ENCODE data around the gene SSNA1.
A peak's percentile ranks its signal among the peaks of the same experiment; 100 is the strongest.

Gene SSNA1

GRCh38 chr9:137161558-137162486 is 26.7 kb upstream of the SSNA1 start:
- Histone ChIP-seq H3K9ac (ENCODE audit: low read depth, low read length, poor library complexity) (no peak overlapping the region), H3K4me1 (ENCODE audit: control insufficient read depth in 2 of 2, insufficient read depth in 1 of 2, low read depth in 1 of 2, low read length in 2 of 2) (peaks cover 5 to 10% of the 10 kb centered on the region in 2 donors), H3K27ac (replicated peaks; ENCODE audit: low read length) (no peak overlapping the region), H3K9me3 (replicated peaks in 1 of 2; ENCODE audit: control insufficient read depth in 2 of 2, insufficient read depth in 1 of 2, low read depth in 1 of 2, low read length in 2 of 2) (peaks cover 0 to 7% of the 10 kb centered on the region in 2 donors), H4K91ac (ENCODE audit: low read depth, low read length, poor library complexity) (no peak overlapping the region), H3K14ac (ENCODE audit: low read length) (no peak overlapping the region), H3K4me2 (ENCODE audit: insufficient read depth, low read length, poor library complexity, severe bottlenecking) (peak overlapping the region; percentile 18), H3K18ac (ENCODE audit: low read length) (peak overlapping the region; percentile 48), H2BK15ac (ENCODE audit: low read length) (peak overlapping the region; percentile 67), H3K36me3 (replicated peaks in 1 of 2; ENCODE audit: control insufficient read depth in 2 of 2, insufficient read depth in 2 of 2, low read length in 2 of 2) (no peaks in the 10 kb centered on the region), H2AK5ac (ENCODE audit: low read depth, low read length) (peak overlapping the region; percentile 56), H2AFZ (ENCODE audit: low read length) (no peak overlapping the region), H2BK12ac (ENCODE audit: low read length) (no peak overlapping the region), H3K4ac (ENCODE audit: low read length) (no peak overlapping the region), H3K27me3 (ENCODE audit: control insufficient read depth in 3 of 3, insufficient read depth in 3 of 3, low read depth in 1 of 3, low read length in 3 of 3) (peaks cover 27 to 92% (median 91%) of the 10 kb centered on the region in 3 experiments), H3K4me3 (ENCODE audit: low read length in 2 of 2) (no peak overlapping the region), H2BK5ac (ENCODE audit: low read length) (no peak overlapping the region), H4K8ac (ENCODE audit: low read depth, low read length) (no peak overlapping the region), H3K79me1 (ENCODE audit: low read depth, low read length) (peaks cover 3% of the 10 kb centered on the region), H2BK120ac (ENCODE audit: low read depth, low read length) (no peak overlapping the region), H3K23ac (ENCODE audit: low read depth, low read length, poor library complexity) (peak overlapping the region; percentile 98)
- no CpG with 5 or more reads among the region's 71 CpGs for WGBS, 2 donors (ENCODE audit: extremely low coverage in 2 of 2, insufficient read length in 2 of 2, insufficient replicate concordance in 1 of 2)
- DNase-seq (ENCODE audit: low spot score) = no peak

- no peak for DNase-seq (ENCODE audit: low spot score)
- WGBS, 2 donors (ENCODE audit: extremely low coverage in 2 of 2, insufficient read length in 2 of 2, insufficient replicate concordance in 1 of 2) = no CpG with 5 or more reads among the region's 74 CpGs
Observed at GRCh38 chr9:137162505-137163364, 25.7 kb upstream of the SSNA1 start.

GRCh38 chr9:137163365-137163715 is 25.1 kb upstream of the SSNA1 start:
- H3K14ac ChIP-seq (ENCODE audit: low read length) = no peak overlapping the region
- no peak overlapping the region for H2BK15ac ChIP-seq (ENCODE audit: low read length)
- H3K27ac ChIP-seq (replicated peaks; ENCODE audit: low read length) = no peak overlapping the region
- no peak overlapping the region for H2BK12ac ChIP-seq (ENCODE audit: low read length)
- DNase-seq (ENCODE audit: low spot score) = no peak
- no peak overlapping the region for H3K4ac ChIP-seq (ENCODE audit: low read length)
- H3K18ac ChIP-seq (ENCODE audit: low read length) = peak overlapping the region; percentile 57
- WGBS, 2 donors (ENCODE audit: extremely low coverage in 2 of 2, insufficient read length in 2 of 2, insufficient replicate concordance in 1 of 2) = no CpG with 5 or more reads among the region's 26 CpGs
- peak overlapping the region; percentile 60 for H3K9ac ChIP-seq (ENCODE audit: low read depth, low read length, poor library complexity)
- H2BK120ac ChIP-seq (ENCODE audit: low read depth, low read length) = no peak overlapping the region
- peaks cover 2% of the 10 kb centered on the region for H3K79me1 ChIP-seq (ENCODE audit: low read depth, low read length)
- no peak overlapping the region for H4K91ac ChIP-seq (ENCODE audit: low read depth, low read length, poor library complexity)
- peak overlapping the region; percentile 89 for H3K23ac ChIP-seq (ENCODE audit: low read depth, low read length, poor library complexity)
- peak overlapping the region; percentile 43 for H4K8ac ChIP-seq (ENCODE audit: low read depth, low read length)
- peak overlapping the region; percentile 76 for H2AFZ ChIP-seq (ENCODE audit: low read length)
- H3K27me3 ChIP-seq (ENCODE audit: control insufficient read depth in 3 of 3, insufficient read depth in 3 of 3, low read depth in 1 of 3, low read length in 3 of 3) = peaks cover 25 to 93% (median 92%) of the 10 kb centered on the region in 3 experiments
- peak overlapping the region; percentile 56 for H2AK5ac ChIP-seq (ENCODE audit: low read depth, low read length)
- H3K4me1 ChIP-seq (ENCODE audit: control insufficient read depth in 2 of 2, insufficient read depth in 1 of 2, low read depth in 1 of 2, low read length in 2 of 2) = peaks cover 5 to 19% of the 10 kb centered on the region in 2 donors
- H3K4me2 ChIP-seq (ENCODE audit: insufficient read depth, low read length, poor library complexity, severe bottlenecking) = peak overlapping the region; percentile 73
- peaks cover 0 to 2% of the 10 kb centered on the region in 2 donors for H3K9me3 ChIP-seq (replicated peaks in 1 of 2; ENCODE audit: control insufficient read depth in 2 of 2, insufficient read depth in 1 of 2, low read depth in 1 of 2, low read length in 2 of 2)
- H3K36me3 ChIP-seq (replicated peaks in 1 of 2; ENCODE audit: control insufficient read depth in 2 of 2, insufficient read depth in 2 of 2, low read length in 2 of 2) = no peaks in the 10 kb centered on the region
- no peak overlapping the region for H2BK5ac ChIP-seq (ENCODE audit: low read length)
- peak overlapping the region; percentile 24 to 72 for H3K4me3 ChIP-seq (ENCODE audit: low read length in 2 of 2)

More at GRCh38 chr9:137162505-137163364, 25.7 kb upstream of the SSNA1 start:
- Histone ChIP-seq H3K14ac (ENCODE audit: low read length) (no peak overlapping the region), H3K4me1 (ENCODE audit: control insufficient read depth in 2 of 2, insufficient read depth in 1 of 2, low read depth in 1 of 2, low read length in 2 of 2) (peaks cover 4 to 15% of the 10 kb centered on the region in 2 donors), H4K8ac (ENCODE audit: low read depth, low read length) (peak overlapping the region; percentile 43), H3K9ac (ENCODE audit: low read depth, low read length, poor library complexity) (peak overlapping the region; percentile 60), H3K4me3 (ENCODE audit: low read length in 2 of 2) (peak overlapping the region; percentile 24 to 72), H3K4me2 (ENCODE audit: insufficient read depth, low read length, poor library complexity, severe bottlenecking) (peak overlapping the region; percentile 73), H3K23ac (ENCODE audit: low read depth, low read length, poor library complexity) (peak overlapping the region; percentile 89), H4K91ac (ENCODE audit: low read depth, low read length, poor library complexity) (no peak overlapping the region), H3K27me3 (ENCODE audit: control insufficient read depth in 3 of 3, insufficient read depth in 3 of 3, low read depth in 1 of 3, low read length in 3 of 3) (peaks cover 23 to 93% (median 92%) of the 10 kb centered on the region in 3 experiments), H3K9me3 (replicated peaks in 1 of 2; ENCODE audit: control insufficient read depth in 2 of 2, insufficient read depth in 1 of 2, low read depth in 1 of 2, low read length in 2 of 2) (peaks cover 0 to 2% of the 10 kb centered on the region in 2 donors), H2BK12ac (ENCODE audit: low read length) (no peak overlapping the region), H2BK5ac (ENCODE audit: low read length) (no peak overlapping the region), H2BK15ac (ENCODE audit: low read length) (no peak overlapping the region), H2BK120ac (ENCODE audit: low read depth, low read length) (peak overlapping the region; percentile 4), H2AK5ac (ENCODE audit: low read depth, low read length) (peak overlapping the region; percentile 56), H3K36me3 (replicated peaks in 1 of 2; ENCODE audit: control insufficient read depth in 2 of 2, insufficient read depth in 2 of 2, low read length in 2 of 2) (no peaks in the 10 kb centered on the region), H2AFZ (ENCODE audit: low read length) (peak overlapping the region; percentile 76), H3K4ac (ENCODE audit: low read length) (no peak overlapping the region), H3K79me1 (ENCODE audit: low read depth, low read length) (peaks cover 2% of the 10 kb centered on the region), H3K18ac (ENCODE audit: low read length) (peak overlapping the region; percentile 76), H3K27ac (replicated peaks; ENCODE audit: low read length) (no peak overlapping the region)
